NCI-H2196 (cell line): Measurements from ENCODE around the gene SNX15.
"Not testable (repeated sequence)": the region's sequence is repeated elsewhere in the genome, so short reads cannot be mapped to it uniquely, and the experiment has no call there.

Experiments
- DNase-seq: peaks from one replicate; lab custom pipeline; 2025; ENCODE audit not compliant: unreplicated experiment; lab: John Stamatoyannopoulos, UW

The SNX15 gene

DNA sequence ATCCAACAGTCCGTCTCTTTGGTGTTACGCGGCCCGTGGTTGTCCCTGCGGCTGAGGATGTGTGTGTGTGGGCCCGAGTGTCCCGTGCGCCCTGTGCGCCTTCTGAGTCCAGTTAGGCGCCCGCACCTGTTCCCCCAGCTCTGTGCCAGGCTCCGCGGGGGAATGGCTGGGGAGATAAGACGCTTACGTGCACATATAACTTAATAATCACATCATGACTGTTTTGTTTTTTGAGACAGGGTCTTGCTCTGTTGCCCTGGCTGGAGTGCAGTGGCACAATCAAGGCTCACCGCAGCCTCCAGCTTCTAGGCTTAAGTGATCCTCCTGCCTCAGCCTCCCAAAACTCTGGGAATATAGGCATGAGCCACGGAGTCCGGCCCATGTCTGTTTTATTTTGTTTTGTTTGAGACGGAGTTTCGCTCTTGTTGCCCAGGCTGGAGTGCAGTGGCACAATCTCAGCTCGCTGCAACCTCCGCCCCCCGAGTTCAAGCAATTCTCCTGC, 12.5 kb upstream of the SNX15 start:
- DNase-seq: no peak

DNA sequence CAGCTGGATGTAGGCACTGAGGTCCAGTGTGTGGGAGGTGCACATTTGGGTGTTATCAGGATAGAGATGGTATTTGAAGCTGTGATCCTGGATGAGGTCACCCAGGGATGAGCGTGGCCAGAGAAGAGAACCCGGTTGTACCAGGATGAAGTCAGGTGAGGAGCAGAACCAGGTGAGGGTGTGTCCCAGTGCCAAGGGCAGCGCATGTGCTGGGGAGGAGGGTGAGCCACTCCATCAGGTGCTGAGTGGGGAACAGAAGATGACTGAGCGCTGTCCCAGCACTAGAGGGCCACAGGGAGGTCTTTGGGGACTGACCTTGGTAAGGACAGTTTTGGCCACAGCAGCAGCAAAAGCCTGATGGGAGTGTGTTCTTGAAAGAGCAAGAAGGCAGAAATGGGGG, 10.5 kb upstream of the SNX15 start:
- no peak for DNase-seq

DNA sequence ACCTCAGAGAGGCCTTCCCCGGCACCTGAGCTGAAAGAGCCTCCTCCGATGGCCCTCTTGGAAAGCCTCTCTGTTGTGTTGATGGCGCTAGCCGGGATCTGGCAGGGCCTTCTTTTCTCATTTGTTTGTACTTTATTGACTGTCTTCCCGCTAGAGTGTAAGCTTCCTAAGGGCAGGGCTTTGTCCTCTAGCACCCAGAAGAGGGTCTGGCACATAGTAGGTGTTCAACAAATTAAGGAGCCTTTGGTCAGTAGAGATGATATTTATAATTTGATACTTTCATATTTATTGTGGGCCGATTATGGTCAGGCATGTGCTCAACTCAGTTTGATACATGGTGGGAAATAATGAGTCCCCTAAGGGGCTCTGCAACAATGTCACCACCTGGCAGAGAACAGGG, 9.3 kb upstream of the SNX15 start:
- no peak for DNase-seq

DNA sequence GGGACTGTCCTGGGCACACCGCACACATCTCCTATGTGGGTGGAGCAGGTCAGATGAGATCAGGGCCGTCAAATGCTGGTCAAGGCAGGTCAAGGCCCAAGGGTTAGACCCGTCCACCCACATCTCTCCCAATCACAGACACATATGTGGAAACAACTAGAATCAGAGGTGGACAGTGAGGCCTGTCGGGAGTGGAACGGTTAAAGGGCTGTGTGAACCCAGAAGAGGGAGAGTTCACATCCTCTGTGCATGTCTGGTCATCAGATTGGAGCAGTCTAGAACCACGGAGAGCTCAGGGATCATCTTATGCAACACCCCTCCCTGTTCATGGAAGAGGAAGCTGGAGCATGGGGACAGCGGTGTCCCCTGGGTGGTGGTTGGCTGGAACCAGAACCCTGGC, 7.4 kb upstream of the SNX15 start:
- DNase-seq: no peak

DNA sequence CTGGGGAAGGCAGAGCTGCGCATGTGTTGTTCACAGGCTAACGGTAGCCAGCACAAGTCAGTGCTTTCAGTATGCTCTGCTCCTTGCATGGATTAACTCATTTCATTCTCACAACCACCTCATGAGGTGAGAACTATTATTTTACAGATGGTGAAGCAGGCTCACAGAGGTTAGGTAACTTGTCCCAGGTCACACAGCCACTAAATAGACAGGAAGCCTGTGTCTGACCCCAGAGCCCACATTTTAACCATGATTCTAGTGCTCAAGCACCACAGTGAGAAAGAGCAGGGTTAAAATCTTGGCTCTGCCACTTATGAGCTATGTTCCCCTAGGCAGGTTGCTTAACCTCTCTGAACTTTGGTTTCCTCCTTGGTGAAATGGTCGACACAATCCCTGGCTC, 6.2 kb upstream of the SNX15 start:
- DNase-seq: no peak

DNA sequence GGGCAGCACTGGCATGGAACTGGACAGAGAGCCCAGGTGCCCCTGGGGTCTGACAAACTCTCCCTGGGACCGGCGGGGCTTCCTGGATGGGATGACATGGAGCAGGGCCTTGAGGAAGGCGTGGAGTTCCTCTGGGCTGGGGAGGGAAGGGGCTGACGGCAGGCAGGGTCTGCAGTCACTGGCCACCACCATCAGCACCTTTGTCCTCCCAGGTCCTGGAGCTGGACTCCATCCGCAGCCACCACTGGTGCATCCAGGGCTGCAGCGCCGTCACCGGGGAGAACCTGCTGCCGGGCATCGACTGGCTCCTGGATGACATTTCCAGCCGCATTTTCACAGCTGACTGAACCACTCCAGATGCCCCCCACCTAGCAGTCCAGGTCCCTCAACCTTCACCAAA, 5.7 kb upstream of the SNX15 start:
- DNase-seq: no peak

DNA sequence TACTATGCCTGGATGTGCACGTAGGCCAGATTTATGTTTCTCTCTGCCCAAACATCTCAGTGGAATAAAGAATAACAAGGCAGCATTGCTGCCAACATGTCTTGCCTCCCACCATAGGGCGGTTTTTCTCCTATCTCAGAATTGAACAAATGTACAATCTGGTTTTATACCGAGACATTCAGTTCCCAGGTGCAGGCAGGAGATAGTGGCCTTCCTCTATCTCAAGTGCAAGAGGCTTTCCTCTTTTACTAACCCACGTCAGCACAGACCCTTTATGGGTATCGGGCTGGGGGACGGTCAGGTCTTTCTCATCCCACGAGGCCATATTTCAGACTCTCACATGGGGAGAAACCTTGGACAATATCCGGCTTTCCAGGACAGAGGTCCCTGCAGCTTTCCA, 3.7 kb upstream of the SNX15 start:
- DNase-seq: not testable (repeated sequence)

DNA sequence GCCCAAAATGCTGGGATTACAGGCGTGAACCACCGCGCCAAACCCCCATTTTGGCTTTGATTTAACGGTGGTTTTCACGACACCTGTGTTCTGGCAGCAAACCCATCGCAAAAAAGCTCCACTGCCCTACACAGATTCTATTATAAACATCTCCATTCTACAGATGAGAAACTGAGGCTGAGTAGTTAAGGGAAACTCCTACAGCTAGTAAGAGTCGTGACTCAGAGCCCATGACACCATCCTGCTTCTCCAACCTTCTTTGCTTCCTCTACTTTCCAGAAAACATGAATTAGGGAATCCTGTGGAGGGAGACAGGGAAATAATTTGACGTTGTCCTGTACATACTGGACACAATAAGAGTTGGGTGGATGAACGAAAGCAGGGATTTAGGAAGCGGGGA, 429 bp upstream of the SNX15 start:
- no peak for DNase-seq

DNA sequence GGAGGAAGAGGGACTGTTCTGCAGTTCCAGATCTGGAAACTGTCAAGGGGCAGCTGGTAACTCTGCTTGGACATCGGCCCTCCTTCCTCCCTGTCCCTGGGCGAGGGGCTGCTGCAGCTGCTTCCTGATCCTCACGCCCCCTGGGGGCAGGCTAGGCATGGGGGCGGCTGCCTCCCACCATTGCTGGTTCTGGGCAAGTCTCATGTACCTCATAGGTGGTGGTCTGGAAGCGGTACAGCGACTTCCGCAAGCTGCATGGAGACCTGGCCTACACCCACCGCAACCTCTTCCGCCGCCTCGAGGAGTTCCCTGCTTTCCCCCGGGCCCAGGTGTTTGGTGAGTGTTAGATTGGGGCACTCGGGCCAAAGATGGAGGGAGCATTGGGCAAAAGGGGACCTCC, 5.0 kb downstream of the SNX15 start:
- DNase-seq: no peak

DNA sequence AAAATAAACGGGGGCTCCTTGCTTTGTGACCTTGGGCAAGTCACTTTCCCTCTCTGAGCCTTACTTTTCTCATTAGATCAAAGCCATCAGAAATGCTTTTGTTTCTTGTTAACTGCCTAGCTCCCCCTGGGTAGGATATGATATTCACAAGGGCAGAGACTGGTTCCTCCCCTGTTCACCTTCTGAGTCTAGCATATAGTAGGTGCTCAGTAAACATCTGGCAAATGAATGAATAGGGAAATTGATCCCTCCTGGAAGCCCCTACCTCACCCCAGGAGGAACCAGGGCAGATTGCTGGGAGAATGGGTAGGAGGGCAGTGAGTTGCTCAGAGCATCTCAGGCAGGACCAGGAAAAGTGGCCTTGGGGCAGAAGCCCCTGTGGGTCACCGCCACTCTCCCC, 7.2 kb downstream of the SNX15 start:
- no peak for DNase-seq

DNA sequence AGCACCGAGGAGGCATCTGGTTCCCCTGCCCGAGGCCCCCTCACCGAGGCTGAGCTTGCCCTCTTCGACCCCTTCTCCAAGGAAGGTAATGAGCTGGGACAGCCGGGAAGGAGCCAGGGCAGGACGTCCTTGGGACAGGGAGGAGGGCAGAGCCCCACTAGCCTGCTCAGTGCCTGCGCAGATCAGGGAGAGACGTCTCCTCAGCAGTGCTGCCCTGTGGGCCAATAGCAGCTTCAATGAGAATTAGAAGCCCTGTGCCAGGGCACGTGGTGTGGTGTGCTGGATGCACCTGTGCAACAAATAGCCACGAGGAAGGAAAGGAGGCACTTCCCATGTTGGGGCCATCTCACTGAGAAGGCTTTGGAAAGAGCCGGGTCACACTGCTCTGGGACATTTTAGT, 8.3 kb downstream of the SNX15 start:
- DNase-seq: no peak

DNA sequence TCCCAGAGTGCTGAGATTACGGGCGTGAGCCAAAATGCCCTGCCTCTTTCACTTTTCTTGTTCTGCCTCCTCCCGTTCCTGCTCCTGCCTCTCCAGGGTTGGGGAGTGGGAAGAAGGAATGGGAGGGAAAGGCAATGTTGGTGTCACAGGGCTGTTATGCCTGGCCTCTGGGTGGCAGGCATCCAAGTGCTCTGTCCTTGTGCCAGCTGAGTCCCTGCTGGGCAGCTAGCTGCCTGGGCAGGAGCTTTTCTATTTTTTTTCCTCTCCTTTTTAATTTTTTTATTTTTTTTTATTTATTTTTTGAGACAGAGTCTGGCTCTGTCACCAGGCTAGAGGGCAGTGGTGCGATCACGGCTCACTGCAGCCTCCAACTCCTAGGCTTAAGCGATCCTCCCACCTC, 9.7 kb downstream of the SNX15 start:
- peak; percentile 65 for DNase-seq

DNA sequence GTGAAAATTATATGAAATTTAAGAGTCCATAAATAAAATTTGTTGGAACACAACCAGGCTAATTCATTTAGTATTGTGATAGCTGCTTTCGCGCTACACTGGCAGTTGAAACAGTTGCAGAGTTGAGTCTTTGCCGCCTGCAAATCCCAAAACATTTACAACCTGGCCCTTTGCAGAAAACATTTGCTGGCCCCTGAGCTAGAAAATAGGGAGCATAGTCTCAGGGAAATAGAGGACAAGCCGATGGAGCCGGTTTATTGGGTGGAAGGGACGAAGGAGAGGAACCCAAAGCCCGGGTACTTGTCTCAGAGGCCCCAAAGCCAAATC, 13.2 kb downstream of the SNX15 start:
- no peak for DNase-seq

DNA sequence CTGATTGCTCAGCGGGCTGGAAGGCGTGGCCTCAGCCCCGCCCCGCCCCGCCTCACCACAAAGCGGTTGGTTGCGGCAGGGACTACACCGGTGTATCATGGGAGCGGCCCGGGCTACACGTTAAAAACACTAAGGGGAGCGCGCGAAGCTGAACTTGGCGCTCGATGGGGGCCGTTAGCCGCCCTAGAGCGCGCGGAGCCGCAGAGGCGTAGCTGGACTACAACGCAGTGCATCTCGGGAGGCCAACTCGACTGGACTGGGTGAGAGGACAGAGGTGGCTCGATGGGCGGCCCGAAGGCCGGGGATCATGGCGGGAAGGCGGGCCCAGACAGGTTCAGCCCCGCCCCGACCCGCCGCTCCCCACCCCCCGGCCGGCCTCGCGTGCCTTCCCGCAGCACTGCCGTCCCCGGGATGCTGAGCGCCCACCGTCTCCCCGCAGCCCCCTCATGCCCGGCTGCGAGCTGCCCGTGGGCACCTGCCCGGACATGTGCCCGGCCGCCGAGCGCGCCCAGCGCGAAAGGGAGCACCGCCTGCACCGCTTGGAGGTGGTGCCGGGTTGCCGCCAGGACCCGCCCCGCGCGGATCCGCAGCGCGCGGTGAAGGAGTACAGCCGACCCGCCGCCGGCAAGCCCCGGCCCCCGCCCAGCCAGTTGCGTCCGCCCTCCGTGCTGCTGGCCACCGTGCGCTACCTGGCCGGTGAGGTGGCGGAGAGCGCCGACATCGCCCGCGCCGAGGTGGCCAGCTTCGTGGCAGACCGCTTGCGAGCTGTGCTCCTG, 13.8 kb downstream of the SNX15 start, which contains the start of gene SAC3D1:
SAC3D1 (plus strand) TSS at position 364 of the 776 bp plus-strand sequence; CDS start at position 447, 83 bp downstream.
- peak; percentile 97 for DNase-seq

DNA sequence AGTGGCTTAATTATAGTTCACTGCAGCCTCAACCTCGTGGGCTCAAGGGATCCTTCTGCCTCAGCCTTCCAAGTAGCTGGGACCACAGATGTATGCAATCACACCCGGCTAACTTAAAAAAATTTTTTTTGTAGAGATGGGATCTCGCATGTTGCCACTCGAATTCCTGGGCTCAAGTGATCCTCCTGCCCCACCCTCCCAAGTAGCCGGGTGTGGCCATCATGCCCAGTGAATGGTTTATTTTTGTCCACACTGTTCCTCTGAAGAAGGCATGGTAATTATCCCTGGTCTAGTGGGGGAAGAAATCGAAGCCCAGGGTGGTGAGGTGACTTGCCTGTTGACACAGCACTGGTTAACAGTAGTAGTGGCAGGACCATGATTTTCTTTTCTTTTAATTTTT, 15.7 kb downstream of the SNX15 start:
- no peak for DNase-seq

DNA sequence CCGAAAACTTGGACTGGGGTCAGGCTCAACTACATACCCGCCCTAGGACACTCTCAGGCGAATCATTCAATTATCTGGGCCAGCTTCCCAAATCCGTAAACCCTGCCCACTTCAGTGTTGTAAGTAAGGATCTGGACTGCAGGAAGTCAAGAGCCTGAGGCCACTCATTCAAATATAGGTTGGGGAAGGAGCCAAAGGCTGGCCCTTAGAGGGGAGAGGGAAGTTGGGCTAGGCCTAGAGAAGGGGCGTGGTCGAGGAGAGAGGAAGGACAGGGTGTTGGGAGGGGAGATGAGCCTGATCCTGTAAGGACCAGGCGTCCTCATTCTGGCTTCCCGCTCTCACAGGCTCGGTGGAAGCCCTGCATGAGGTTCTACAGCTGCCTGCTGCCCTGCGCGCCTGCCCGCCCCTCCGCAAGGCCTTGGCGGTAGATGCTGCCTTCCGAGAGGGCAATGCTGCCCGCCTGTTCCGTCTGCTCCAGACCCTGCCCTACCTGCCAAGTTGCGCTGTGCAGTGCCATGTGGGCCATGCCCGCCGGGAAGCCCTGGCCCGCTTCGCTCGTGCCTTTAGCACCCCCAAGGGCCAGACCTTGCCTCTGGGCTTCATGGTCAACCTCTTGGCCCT, 16.8 kb downstream of the SNX15 start:
- no peak for DNase-seq

DNA sequence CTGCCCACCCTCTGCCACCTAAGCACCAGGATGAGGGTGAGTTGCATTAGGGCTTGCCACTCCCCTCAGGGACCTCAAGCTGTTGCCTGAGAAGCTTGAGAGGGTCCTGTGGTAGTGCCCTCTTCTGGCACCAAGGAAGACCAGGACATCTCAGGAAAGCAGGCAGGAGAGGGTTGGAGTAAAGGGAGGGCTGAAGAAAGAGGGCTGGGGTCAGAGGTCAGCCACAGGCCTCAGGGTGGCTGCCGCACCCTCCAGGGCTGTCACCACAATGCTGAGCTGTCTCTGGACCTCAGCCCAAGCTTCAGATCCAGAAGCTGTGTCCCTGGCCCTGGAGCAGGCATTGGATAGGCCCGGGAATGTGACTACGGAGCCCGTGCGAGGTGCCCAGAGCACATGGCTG, 17.8 kb downstream of the SNX15 start:
- no peak for DNase-seq

DNA sequence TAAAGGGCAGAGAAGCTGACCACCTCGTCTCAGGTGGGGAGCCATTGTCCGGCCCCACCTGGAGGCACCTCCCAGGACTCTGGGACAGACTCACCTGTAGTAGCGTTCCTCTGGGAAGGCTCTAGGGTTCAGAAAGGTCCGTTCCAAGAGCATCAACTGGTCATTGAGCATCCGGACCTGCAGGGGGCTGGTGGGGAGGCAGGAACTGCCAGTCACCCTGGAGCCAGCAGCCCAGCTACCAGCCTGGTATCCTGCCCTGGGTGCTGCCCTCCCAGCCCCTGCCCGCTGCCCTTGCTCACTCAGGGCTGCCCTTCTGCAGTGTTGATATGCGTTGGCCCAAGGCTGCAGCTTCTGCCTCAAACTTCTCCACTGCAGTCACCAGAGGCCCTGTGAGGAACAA, 18.5 kb downstream of the SNX15 start:
- no peak for DNase-seq

DNA sequence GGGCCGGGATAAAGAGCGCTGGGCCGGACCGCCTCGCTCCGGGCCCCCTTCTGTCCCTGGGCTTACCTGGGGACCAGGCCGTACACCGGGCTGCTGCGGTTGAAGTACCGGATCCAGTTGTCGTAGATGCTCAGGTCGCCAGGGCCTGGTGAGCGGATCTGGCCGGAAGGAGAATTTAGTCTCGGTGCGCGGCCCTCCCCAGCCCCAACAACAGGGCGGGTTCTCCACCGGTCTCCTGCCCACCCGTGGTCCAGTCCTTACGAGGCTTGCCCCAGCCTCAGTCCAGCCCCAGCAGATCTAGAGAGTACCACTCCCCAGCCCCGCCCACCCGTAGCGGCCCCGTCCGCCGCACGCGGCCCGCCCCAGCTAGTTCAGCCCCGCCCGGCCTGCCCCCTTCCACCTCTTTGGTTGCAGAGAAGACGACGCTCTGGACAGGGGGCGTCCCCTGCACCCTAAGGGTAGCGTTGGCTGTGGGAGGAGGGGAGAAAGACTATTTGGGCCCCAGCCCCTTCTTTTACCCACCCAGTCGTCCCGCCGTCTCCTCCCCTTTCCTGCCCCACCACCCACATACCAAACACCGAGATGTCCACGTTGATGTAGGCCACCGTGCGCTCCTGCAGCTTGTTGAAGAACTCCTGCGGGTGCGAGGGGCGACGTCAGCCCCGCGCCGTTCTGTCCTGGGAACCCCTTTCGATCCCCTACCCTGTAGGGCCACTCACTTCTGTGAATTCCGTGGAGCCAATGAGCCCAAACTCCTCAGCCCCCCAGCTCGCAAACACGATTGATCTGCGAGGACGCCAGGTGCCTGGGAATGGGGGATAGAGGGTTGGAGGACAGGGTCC, 20.6 kb downstream of the SNX15 start:
- DNase-seq: no peak

DNA sequence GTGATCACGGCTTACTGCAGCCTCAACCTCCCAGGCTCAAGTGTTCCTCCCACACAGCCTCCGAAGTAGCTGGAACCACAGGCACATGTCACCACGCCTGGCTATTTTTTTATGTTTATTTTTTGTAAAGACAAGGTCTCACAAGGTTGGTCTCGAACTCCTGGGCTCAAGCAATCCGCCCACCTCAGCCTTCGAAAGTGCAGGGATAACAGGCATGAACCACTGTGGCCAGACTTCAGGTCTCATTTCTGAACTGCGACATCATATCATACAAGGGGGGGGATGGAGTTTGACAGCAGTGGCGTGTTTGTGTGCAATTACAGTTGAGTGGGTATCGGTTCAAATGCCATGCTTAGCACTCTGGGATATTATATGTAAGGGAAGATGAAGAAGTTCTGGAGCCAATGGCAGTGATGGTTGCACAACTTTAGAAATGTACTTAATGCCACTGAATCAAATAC, 24.2 kb downstream of the SNX15 start:
- DNase-seq: no peak

DNA sequence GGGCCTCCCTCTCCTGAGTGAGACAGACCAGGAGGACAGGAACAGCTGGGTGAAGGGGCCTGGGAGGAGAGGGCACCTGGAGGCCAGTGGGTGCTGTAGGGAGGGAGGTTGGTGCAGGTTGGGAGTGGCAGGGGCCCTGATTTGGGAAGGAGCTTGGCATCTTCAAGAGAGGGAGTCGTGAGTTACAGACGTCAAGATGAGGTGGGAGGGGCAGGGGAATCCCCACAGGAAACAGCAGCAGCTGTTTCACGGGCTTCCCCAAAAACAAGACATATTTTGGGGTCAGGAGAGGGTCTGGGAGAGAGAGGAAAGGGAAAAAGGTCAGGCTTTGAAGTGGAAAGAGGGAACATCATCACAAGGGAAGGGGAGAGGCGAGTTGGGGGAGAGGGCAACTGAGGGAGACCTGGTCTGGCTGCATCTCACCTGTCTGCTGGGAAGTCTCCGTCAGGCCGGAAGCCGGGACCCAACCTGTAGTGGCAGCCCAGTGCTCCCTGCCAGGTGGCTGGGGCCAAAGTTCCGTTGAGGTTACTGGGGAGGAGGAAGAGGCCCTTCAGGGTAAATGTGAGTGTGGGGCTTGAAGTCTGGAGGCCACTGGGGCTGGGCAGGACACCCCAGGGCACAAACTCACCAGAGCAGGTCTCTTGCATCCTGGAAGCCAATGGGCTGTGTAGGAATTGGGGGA, 26.7 kb downstream of the SNX15 start:
- no peak for DNase-seq
